HepG2 (cell line): ENCODE results near the gene RUNX3. TPM values are rescaled to one million over a fixed set of nuclear protein-coding genes. Genes with fewer than 3 reads are reported as not detected.

Experiments used
- ATAC-seq: fragments of 200-7000 bp; cut with Tn5 transposase; 3 replicates; pipeline ENCODE4 v1.9.1; 2020; ENCODE audit warnings: mild to moderate bottlenecking, moderate library complexity
- BruUV-seq: library from RNA; stranded (reverse); fragments of 400-500 nt; replicated peaks from 2 replicates; lab custom pipeline; 2021; lab: Mats Ljungman, UMichigan
- CTCF ChIA-PET: fragments of 300-600 bp; formaldehyde crosslinking; extraction: SDS; loops from one replicate; lab custom pipeline; 2021; ENCODE audit warnings: low total read pairs, inconsistent platforms, low intra/inter-chr PET ratio; lab: Yijun Ruan, JAX
- POLR2A ChIA-PET: fragments of 350-600 bp; sonication (Branson Sonifier 250); formaldehyde crosslinking; loops from one replicate; lab custom pipeline; 2020; ENCODE audit warnings: antibody characterized with exemption, inconsistent platforms; lab: Yijun Ruan, JAX
- DNase-seq: peaks from one replicate; pipeline ENCODE4 v3.0.0-alpha.2; 2015; ENCODE audit warnings: low spot score
- FAIRE-seq: peaks from 3 replicates; lab custom pipeline; 2011; peaks lifted over from hg19 to GRCh38; lab: Jason Lieb, UNC
- H2AFZ ChIP-seq: one replicate; pipeline ENCODE4 v1.6.1; 2011; ENCODE audit warnings: low read length, inconsistent platforms
- H3K27ac ChIP-seq: fragments of 300-600 bp; 3 replicates; pipeline ENCODE4 v1.8.0; 2011; ENCODE audit warnings: mixed run types, mild to moderate bottlenecking, mixed read lengths, low read length, inconsistent platforms; ENCODE audit not compliant: insufficient read depth; ENCODE audit errors: extremely low read length
- H3K27me3 ChIP-seq, 2 experiments: fragments of 200-600 bp in 1 of 2; 2 replicates in 1 of 2; 3 replicates in 1 of 2; pipeline versions ENCODE4 v1.6.0 to v1.8.0; 2011; ENCODE audit warnings: low read length in 2 of 2, mild to moderate bottlenecking in 2 of 2, moderate library complexity in 2 of 2, inconsistent platforms in 1 of 2; ENCODE audit not compliant: insufficient read depth in 2 of 2, control insufficient read depth in 1 of 2
- H3K36me3 ChIP-seq, 2 experiments: fragments of 200-600 bp in 1 of 2; replicated peaks in 1 of 2; 2 replicates in 1 of 2; 3 replicates in 1 of 2; pipeline versions ENCODE4 v1.5.1 to v1.8.0; 2011; ENCODE audit warnings: low read length in 2 of 2, inconsistent platforms in 1 of 2; ENCODE audit not compliant: insufficient read depth in 2 of 2, control insufficient read depth in 1 of 2
- H3K4me1 ChIP-seq: 2 replicates; pipeline ENCODE4 v1.5.1; 2012; ENCODE audit warnings: low read length, inconsistent platforms; ENCODE audit not compliant: insufficient read depth
- H3K4me2 ChIP-seq: 2 replicates; pipeline ENCODE4 v1.6.0; 2011; ENCODE audit warnings: low read depth, low read length, inconsistent platforms
- H3K4me3 ChIP-seq, 3 experiments: fragments of 200-600 bp in 1 of 3; sonication (generic), shearing (Covaris generic) in 1 of 3; replicated peaks in 1 of 3; 2 replicates each; pipeline ENCODE4 v1.5.1; 2011 to 2016; ENCODE audit warnings: low read length in 3 of 3, inconsistent platforms in 2 of 3, low read depth in 2 of 3, mild to moderate bottlenecking in 2 of 3, control low read depth in 1 of 3, mixed read lengths in 1 of 3; ENCODE audit not compliant: insufficient read depth in 1 of 3
- H3K79me2 ChIP-seq: one replicate; pipeline ENCODE4 v1.6.1; 2011; ENCODE audit warnings: low read length, inconsistent platforms; ENCODE audit not compliant: insufficient read depth
- H3K9ac ChIP-seq: 2 replicates; pipeline ENCODE4 v1.6.0; 2011; ENCODE audit warnings: mild to moderate bottlenecking, low read depth, low read length, inconsistent platforms; ENCODE audit not compliant: insufficient read depth
- H3K9me3 ChIP-seq: 2 replicates; pipeline ENCODE4 v1.5.1; 2012; ENCODE audit warnings: mild to moderate bottlenecking, low read length
- H4K20me1 ChIP-seq: 2 replicates; pipeline ENCODE4 v1.6.0; 2011; ENCODE audit warnings: inconsistent platforms, mild to moderate bottlenecking, low read length, moderate library complexity; ENCODE audit not compliant: insufficient read depth
- CBFB ChIP-seq: sonication (generic); formaldehyde crosslinking; IDR thresholded peaks from 2 replicates; pipeline ENCODE4 v1.4.0; 2020; ENCODE audit warnings: missing genetic modification reagents
- DRAP1 ChIP-seq: IDR thresholded peaks from 2 replicates; pipeline ENCODE4 v1.6.1; 2016; ENCODE audit warnings: missing genetic modification reagents, missing compliant biosample characterization
- E2F2 ChIP-seq: sonication (generic); formaldehyde crosslinking; IDR thresholded peaks from 2 replicates; pipeline ENCODE4 v1.4.0; 2020; ENCODE audit warnings: missing genetic modification reagents, borderline replicate concordance
- GATAD1 ChIP-seq: IDR thresholded peaks from 2 replicates; pipeline ENCODE4 v1.6.1; 2016; ENCODE audit warnings: missing genetic modification reagents, missing compliant biosample characterization
- MAX ChIP-seq: IDR thresholded peaks from 2 replicates; pipeline ENCODE4 v1.6.1; 2012; ENCODE audit warnings: inconsistent platforms
- PRPF4 ChIP-seq: fragments of 200-400 bp; formaldehyde crosslinking; IDR thresholded peaks from 2 replicates; pipeline ENCODE4 v1.6.1; 2016; ENCODE audit warnings: low read length, low read depth; ENCODE audit not compliant: poor library complexity, severe bottlenecking
- RFX3 ChIP-seq: IDR thresholded peaks from 2 replicates; pipeline ENCODE4 v1.6.1; 2016; ENCODE audit warnings: missing biosample characterization, missing genetic modification reagents
- SMAD1 ChIP-seq: sonication (generic); formaldehyde crosslinking; IDR thresholded peaks from 2 replicates; pipeline ENCODE4 v1.4.0; 2020; ENCODE audit warnings: missing genetic modification reagents, low read depth, mild to moderate bottlenecking, borderline replicate concordance
- TARDBP ChIP-seq: sonication (generic); formaldehyde crosslinking; IDR thresholded peaks from 2 replicates; pipeline ENCODE4 v1.8.0; 2022; ENCODE audit warnings: mild to moderate bottlenecking, missing genetic modification reagents
- TBX3 ChIP-seq: fragments of 450-650 bp; IDR thresholded peaks from 2 replicates; pipeline ENCODE4 v1.6.1; 2017; ENCODE audit warnings: antibody characterized with exemption, mild to moderate bottlenecking, inconsistent platforms, borderline replicate concordance
- TFAP4 ChIP-seq: sonication (generic); IDR thresholded peaks from 2 replicates; pipeline ENCODE4 v1.6.1; 2016; ENCODE audit warnings: low read depth, borderline replicate concordance
- ZGPAT ChIP-seq: IDR thresholded peaks from 2 replicates; pipeline ENCODE4 v1.6.1; 2016; ENCODE audit warnings: mild to moderate bottlenecking
- ZNF251 ChIP-seq: sonication (generic); formaldehyde crosslinking; IDR thresholded peaks from 2 replicates; pipeline ENCODE4 v1.9.0; 2021; ENCODE audit warnings: mild to moderate bottlenecking, missing genetic modification reagents
- ZNF549 ChIP-seq: sonication (generic); formaldehyde crosslinking; IDR thresholded peaks from 2 replicates; pipeline ENCODE4 v1.5.0; 2020; ENCODE audit warnings: missing genetic modification reagents
- ZNF747 ChIP-seq: sonication (generic); formaldehyde crosslinking; IDR thresholded peaks from 2 replicates; pipeline ENCODE4 v1.8.1; 2023; ENCODE audit warnings: missing genetic modification reagents, mild to moderate bottlenecking, borderline replicate concordance
- ZNF781 ChIP-seq: sonication (generic); formaldehyde crosslinking; IDR thresholded peaks from 2 replicates; pipeline ENCODE4 v1.5.1; 2020; ENCODE audit warnings: borderline replicate concordance, mild to moderate bottlenecking, missing genetic modification reagents; ENCODE audit errors: not compliant biosample characterization
- ZSCAN25 ChIP-seq: sonication (generic); formaldehyde crosslinking; IDR thresholded peaks from 2 replicates; pipeline ENCODE4 v1.8.0; 2022; ENCODE audit warnings: mild to moderate bottlenecking, missing genetic modification reagents
- ZZZ3 ChIP-seq: sonication (generic); formaldehyde crosslinking; IDR thresholded peaks from 2 replicates; pipeline ENCODE4 v1.4.0; 2020; ENCODE audit warnings: missing genetic modification reagents, mild to moderate bottlenecking, borderline replicate concordance
- WGBS: methylation state at CpG from one replicate; pipeline ENCODE4 v1.1.6; 2017; ENCODE audit warnings: low lambda C conversion rate; 5-methylcytosine and 5-hydroxymethylcytosine counted together
- in situ Hi-C: cut with HindIII; loops from 2 replicates; pipeline ENCODE4 v1.10.0; 2017; ENCODE audit warnings: low pct_unique_long_range_greater_than_20kb; ENCODE audit not compliant: extremely low pct_ligation_motif_present
- intact Hi-C: fragments of 100-400 bp; cut with micrococcal nuclease; formaldehyde crosslinking; loops from one replicate; pipeline ENCODE4 v1.10.0; 2022; ENCODE audit not compliant: unreplicated experiment
- polyA plus RNA-seq, 8 experiments: library from polyadenylated mRNA; depleted of rRNA in 3 of 8; stranded (reverse) in 7 of 8; unstranded in 1 of 8; fragments of >200 nt; fragmentation: Illumina TruSeq in 4 of 8; extraction: Trizol in 4 of 8; gene quantifications; 2 replicates each; pipeline versions ENCODE4 v1.2.1 to v1.2.3, GENCODE V29; 2011 to 2016; ENCODE audit warnings: low read depth in 4 of 8, missing spikeins in 1 of 8, mixed read lengths in 1 of 8; ENCODE audit not compliant: insufficient read depth in 1 of 8
- total RNA-seq, 5 experiments: library from RNA; depleted of rRNA; stranded (reverse); fragments of >200 nt; fragmentation: Illumina TruSeq; extraction: Trizol; gene quantifications; 2 replicates each; pipeline ENCODE4 v1.2.3, GENCODE V29; 2016; ENCODE audit warnings: low read depth in 1 of 5

Gene RUNX3
- total and polyA plus RNA-seq, 2 of the 13 experiments (the other 11 are each of a cell fraction or from before 2014, with no cell fraction given), result 0.04 to 0.22 TPM

- Histone ChIP-seq H3K27ac (no peak overlapping the region), H3K36me3 (no peaks in the 10 kb centered on the region), H3K27me3 (peaks cover 2 to 73% of the 10 kb centered on the region in 2 experiments; a peak in 3 of 5 replicates)
- no peak for ATAC-seq
- TF ChIP-seq ZNF251 (no peak), ZSCAN25 (CRISPR knock-in tag) (no peak), TFAP4 (no peak), DRAP1 (no peak), TBX3 (no peak), GATAD1 (no peak), E2F2 (CRISPR knock-in tag) (no peak), TARDBP (CRISPR knock-in tag) (no peak), ZNF549 (CRISPR knock-in tag) (no peak), ZZZ3 (no peak), RFX3 (no peak), PRPF4 (no peak), ZGPAT (CRISPR knock-in tag) (no peak), ZNF781 (no peak), CBFB (CRISPR knock-in tag) (no peak), MAX (no peak), SMAD1 (CRISPR knock-in tag) (no peak), ZNF747 (CRISPR knock-in tag) (no peak)
- TF ChIP-seq, all 625 proteins: peak for 0
- DNase-seq (no peak), FAIRE-seq (no peak)
- in situ Hi-C loops, result no loop called here
- CTCF ChIA-PET, result no interaction called here
- POLR2A ChIA-PET, result no interaction called here
- Histone ChIP-seq H3K4me1 (no peaks in the 10 kb centered on the region), H3K4me3 (no peak overlapping the region), H3K9ac (no peak overlapping the region), H3K79me2 (no peaks in the 10 kb centered on the region), H3K9me3 (no peaks in the 10 kb centered on the region), H3K4me2 (no peak overlapping the region), H2AFZ (no peak overlapping the region), H4K20me1 (no peaks in the 10 kb centered on the region)
- 33% methylated on average over 5 of the region's 7 CpGs for WGBS
- intact Hi-C loops, result no loop called here
- BruUV-seq, result no TSS peak
Measured at GRCh38 chr1:24961334-24961733, 31.3 kb upstream of the RUNX3 start.
